Activated CD4-positive, alpha-beta T cell treated with anti-CD3 and anti-CD28 coated beads for 36 hours (primary cell): ENCODE results near the gene PRDM15. TPM values are rescaled to one million over a fixed set of nuclear protein-coding genes. Genes with fewer than 3 reads are reported as not detected.

ENCODE experiments used
- ATAC-seq: fragments of 200-7000 bp; cut with Tn5 transposase; one replicate; pipeline ENCODE4 v1.10.0; 2021; ENCODE audit warnings: mild to moderate bottlenecking, moderate library complexity
- CTCF ChIA-PET: fragments of 350-600 bp; sonication (Branson Sonifier 250); formaldehyde crosslinking; loops from one replicate; lab custom pipeline; 2021; ENCODE audit warnings: antibody characterized with exemption; lab: Charles Lee
- POLR2A ChIA-PET: fragments of 350-600 bp; sonication (Branson Sonifier 250); formaldehyde crosslinking; loops from one replicate; lab custom pipeline; 2021; ENCODE audit warnings: antibody characterized with exemption, inconsistent platforms; lab: Charles Lee
- DNase-seq: peaks from one replicate; pipeline ENCODE4 v3.0.0-alpha.2; 2020
- H3K27ac Mint-ChIP-seq: one replicate; pipeline ENCODE4 v1.8.0; 2021; ENCODE audit warnings: mixed read lengths
- H3K27me3 Mint-ChIP-seq: one replicate; pipeline ENCODE4 v1.8.0; 2021; ENCODE audit warnings: mixed read lengths
- H3K36me3 Mint-ChIP-seq: one replicate; pipeline ENCODE4 v1.8.0; 2021; ENCODE audit warnings: low read depth, mixed read lengths
- H3K4me1 Mint-ChIP-seq: one replicate; pipeline ENCODE4 v1.8.0; 2021; ENCODE audit warnings: mixed read lengths
- H3K4me3 Mint-ChIP-seq: one replicate; pipeline ENCODE4 v1.8.0; 2021; ENCODE audit warnings: mild to moderate bottlenecking, moderate library complexity, mixed read lengths
- H3K9me3 Mint-ChIP-seq: one replicate; pipeline ENCODE4 v1.8.0; 2021; ENCODE audit warnings: low read depth, mixed read lengths
- intact Hi-C, 2 experiments: fragments of 100-400 bp; cut with DNase I in 1 of 2; cut with micrococcal nuclease in 1 of 2; formaldehyde crosslinking; loops; one replicate each; pipeline versions ENCODE4 v1.14.2 to v1.15.1; 2022 to 2024; cut with DNase I, micrococcal nuclease
- total RNA-seq, 2 experiments: library from RNA; stranded (reverse); gene quantifications; one replicate each; pipeline ENCODE4 v1.2.3, GENCODE V29; 2021

The PRDM15 gene
- total RNA-seq, 2 experiments from 2014 or later = 11.8 to 13.0 TPM

DNA sequence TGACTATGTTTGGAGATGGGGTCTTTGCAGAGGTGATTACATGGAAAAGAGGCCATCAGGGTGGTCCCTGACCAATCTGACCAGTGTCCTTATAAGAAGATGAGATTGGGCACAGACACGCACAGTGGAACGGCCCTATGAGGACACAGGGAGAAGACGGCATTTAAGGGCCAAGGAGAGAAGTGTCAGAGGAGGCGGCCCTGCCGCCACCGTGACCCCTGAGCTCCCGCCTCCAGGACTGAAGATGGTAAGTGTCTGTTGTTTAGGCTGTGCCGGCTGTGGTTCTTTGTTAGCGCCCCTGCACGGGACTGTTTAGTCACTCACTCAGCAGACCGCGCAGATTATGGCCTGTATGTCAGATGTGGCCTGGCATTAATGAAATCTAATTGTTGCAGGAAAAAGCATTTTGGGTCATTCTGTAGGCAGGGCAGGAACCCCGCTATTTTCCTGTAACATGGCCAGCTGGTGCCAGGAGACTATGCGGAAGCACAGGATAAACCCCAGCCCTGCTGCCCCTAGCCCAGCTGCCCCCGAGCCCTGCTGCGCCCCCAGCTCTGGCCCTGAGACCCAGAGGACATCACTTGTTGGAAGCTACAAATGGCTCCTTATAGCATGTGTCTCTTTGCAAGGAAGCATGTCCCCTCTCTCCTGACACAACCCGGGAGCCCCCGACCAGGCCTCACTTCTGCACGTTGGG, 58.6 kb downstream of the PRDM15 start:
- no peaks in the 10 kb centered on the region for H3K27me3 Mint-ChIP-seq
- no peak for DNase-seq
- H3K4me1 Mint-ChIP-seq = peaks cover 6% of the 10 kb centered on the region
- intact Hi-C loops = no loop called here
- H3K36me3 Mint-ChIP-seq = peaks cover 7% of the 10 kb centered on the region
- CTCF ChIA-PET = interaction anchor here (0.9 kb wide), 1 partner anchor 189 kb away, joined by 4 read pairs; no protein-coding TSS in a partner anchor
- POLR2A ChIA-PET = no interaction called here
- no peak overlapping the region for H3K27ac Mint-ChIP-seq
- H3K4me3 Mint-ChIP-seq = no peak overlapping the region
- ATAC-seq = no peak
- no peaks in the 10 kb centered on the region for H3K9me3 Mint-ChIP-seq

DNA sequence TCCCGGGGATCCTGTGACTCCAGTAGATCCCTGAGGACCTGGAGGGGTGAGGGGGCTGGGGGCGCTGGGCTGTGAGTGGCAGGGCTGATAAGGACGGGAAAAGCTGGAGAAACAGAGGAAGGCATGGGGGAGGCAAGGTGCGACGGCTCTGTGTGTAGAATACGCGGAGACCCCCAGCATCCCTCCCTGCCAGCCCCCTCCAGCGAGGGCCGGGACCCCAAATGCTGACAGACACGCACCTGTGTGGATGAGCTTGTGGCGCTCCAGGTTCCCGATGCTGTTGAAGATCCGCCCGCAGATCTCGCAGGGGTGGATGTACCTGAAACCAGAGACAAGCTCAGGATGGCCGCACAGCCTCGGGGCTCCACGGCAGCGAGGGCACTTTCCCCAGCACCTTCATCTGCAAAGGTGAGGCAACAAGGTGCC, 59.3 kb downstream of the PRDM15 start:
- CTCF ChIA-PET = interaction anchor here (0.7 kb wide), 1 partner anchor 63 kb away, joined by 3 read pairs; no protein-coding TSS in a partner anchor
- Mint-ChIP-seq H3K9me3 (no peaks in the 10 kb centered on the region), H3K27me3 (no peaks in the 10 kb centered on the region), H3K27ac (no peak overlapping the region), H3K4me1 (peaks cover 6% of the 10 kb centered on the region), H3K4me3 (no peak overlapping the region), H3K36me3 (peaks cover 9% of the 10 kb centered on the region)
- ATAC-seq (no peak), DNase-seq (no peak)
- POLR2A ChIA-PET = no interaction called here
- intact Hi-C loops = no loop called here

DNA sequence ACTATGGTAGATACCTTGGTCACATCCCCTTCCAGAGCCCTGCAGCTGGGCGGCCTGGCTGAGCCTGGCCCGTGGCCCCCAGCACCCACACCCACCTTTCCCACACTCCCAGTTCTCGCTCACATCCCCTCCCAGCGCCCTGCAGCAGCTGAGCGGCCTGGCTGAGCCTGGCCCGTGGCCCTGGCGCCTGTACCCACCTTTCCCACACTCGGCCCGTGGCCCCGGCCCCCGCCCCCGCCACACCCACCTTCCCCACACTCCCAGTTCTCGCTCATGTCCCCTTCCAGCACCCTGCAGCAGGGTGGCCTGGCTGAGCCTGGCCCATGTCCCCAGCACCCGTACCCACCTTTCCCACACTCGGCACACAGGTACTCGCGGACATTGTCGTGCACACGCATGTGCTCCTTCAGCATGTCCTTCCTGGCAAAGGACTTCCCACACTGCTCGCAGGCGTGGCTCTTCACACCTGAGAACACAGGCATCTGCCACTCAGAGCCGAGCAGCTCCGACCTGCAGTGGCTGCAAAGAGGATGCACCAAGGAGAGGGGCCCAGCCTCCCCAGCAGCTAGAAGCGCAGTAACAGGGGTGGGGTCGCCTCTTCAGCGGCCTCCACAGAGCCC, 59.8 kb downstream of the PRDM15 start:
- ChIA-PET POLR2A (no interaction called here), CTCF (interaction anchor here (0.7 kb wide), 1 partner anchor 62 kb away, joined by 3 read pairs; no protein-coding TSS in a partner anchor)
- Mint-ChIP-seq H3K9me3 (no peaks in the 10 kb centered on the region), H3K4me1 (peaks cover 6% of the 10 kb centered on the region), H3K36me3 (peaks cover 10% of the 10 kb centered on the region), H3K4me3 (no peak overlapping the region), H3K27ac (no peak overlapping the region), H3K27me3 (no peaks in the 10 kb centered on the region)
- ATAC-seq (no peak), DNase-seq (no peak)
- intact Hi-C loops = no loop called here

DNA sequence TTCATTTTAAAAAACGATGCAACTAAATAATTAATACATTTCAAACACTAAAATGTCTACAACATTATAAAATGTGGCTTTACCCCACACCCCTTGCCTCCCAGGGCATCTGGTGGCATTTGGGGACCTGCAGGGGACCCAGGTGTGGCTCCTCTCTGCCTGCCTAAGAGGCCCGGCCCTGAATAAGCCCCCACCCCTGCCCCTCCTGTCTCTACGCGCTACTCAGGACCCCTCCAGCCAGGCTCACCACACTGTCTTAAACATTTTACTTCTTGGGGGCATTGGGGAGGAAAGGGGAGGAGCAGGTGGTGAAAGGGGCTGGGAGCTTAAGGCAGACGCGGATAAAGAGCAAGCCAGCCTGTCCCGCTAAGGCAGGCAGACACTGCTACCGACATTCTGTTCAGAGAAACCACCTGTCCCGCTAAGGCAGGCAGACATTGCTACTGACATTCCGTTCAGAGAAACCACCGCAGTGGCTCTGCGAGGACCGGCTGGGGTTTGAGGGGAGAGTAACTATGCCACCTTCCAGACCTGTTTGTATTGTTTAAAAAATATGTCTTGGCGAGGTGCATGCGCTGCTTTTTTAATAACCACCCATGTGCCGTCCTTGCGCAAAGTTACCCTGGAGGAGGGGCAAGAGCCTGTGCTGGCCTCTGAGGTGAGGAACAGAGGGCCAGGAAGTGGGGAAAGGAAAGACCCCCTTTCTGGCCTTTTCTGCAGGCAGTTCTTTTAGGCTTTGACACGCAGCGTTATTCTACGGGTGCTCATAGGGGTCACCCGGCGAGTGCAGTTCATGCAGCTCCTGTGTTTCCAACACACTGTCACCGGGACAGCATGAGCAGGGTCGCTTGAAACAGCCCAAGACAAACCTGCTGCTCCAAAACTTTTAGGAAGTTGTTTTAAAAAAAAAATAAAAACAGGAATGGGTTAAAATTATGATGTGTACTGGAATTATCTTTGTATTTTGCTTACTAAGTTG, 61.0 kb downstream of the PRDM15 start:
- no peaks in the 10 kb centered on the region for H3K9me3 Mint-ChIP-seq
- H3K4me1 Mint-ChIP-seq = peaks cover 6% of the 10 kb centered on the region
- POLR2A ChIA-PET = no interaction called here

DNA sequence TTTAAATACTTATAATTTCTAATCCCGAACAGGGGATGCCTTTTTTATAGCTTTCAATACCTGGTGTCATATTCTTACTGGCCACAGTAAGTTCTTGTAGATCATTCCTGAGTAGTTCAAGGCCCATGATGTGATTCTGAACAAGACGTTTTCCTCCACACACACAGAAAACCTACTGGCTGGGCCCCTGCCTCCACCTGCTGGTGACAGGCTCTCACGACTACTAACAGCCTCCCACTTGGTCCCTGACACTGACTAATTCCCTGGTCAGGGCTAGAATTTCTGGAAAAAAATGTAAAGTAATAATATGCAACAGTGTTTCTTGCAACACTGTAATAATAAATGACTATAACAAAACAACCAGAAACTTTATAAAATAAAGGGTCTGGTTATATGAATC, 61.9 kb downstream of the PRDM15 start:
- ChIA-PET CTCF (interaction anchor here (0.6 to 2.3 kb wide), 28 partner anchors 8 to 1567 kb away, joined by 3 to 24 read pairs (median 3); no protein-coding TSS in a partner anchor), POLR2A (no interaction called here)
- peak; percentile 58 for ATAC-seq
- Mint-ChIP-seq H3K27me3 (no peaks in the 10 kb centered on the region), H3K27ac (no peak overlapping the region), H3K36me3 (peaks cover 17% of the 10 kb centered on the region), H3K4me1 (peaks cover 6% of the 10 kb centered on the region), H3K9me3 (no peaks in the 10 kb centered on the region), H3K4me3 (no peak overlapping the region)
- DNase-seq = peak; percentile 63
- intact Hi-C loops = loop anchor here in 1 of 2 experiments (1.0 to 2.0 kb wide), 2 partner anchors 205 to 292 kb away; no protein-coding TSS in a partner anchor

More for the DNA sequence above, 61.0 kb downstream of the PRDM15 start:
- CTCF ChIA-PET = interaction anchor here (0.6 to 2.3 kb wide), 7 partner anchors 11 to 303 kb away, joined by 3 to 24 read pairs (median 6); no protein-coding TSS in a partner anchor
- DNase-seq = no peak
- intact Hi-C loops = loop anchor here in 1 of 2 experiments (1.0 to 2.0 kb wide), 2 partner anchors 206 to 291 kb away; no protein-coding TSS in a partner anchor
- H3K4me3 Mint-ChIP-seq = no peak overlapping the region
- no peak for ATAC-seq
- H3K27ac Mint-ChIP-seq = no peak overlapping the region
- no peaks in the 10 kb centered on the region for H3K27me3 Mint-ChIP-seq
- H3K36me3 Mint-ChIP-seq = peaks cover 16% of the 10 kb centered on the region

DNA sequence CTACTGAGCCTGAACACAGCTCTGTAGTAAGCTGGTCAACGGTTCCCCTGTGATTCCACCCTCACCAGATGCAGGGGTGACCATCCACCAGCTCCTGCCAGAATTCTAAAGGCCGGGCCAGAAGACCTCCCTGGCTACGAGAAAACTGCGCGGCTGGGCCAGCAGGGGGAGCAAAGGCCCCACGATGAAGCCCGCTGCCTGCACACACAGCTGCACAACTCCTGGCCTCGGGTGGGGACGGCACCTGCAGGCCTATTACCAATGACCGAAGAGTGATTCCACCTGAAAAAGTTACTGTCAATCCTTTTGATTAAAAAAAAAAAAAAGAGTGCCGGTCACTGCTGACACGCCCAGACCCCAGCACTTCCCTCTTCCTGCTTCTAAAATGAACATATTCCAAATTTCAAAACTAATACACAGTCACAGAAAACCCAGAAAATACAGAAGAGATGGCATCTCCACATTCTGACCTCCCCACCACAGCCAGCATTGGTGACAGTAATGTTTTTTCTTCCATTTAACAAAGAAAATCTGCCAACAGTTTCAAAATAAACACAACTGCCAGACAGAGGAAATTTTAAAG, 62.5 kb downstream of the PRDM15 start:
- peak; percentile 88 for ATAC-seq
- peaks cover 6% of the 10 kb centered on the region for H3K4me1 Mint-ChIP-seq
- CTCF ChIA-PET = interaction anchor here (0.6 to 2.3 kb wide), 29 partner anchors 9 to 1567 kb away, joined by 3 to 24 read pairs (median 4); no protein-coding TSS in a partner anchor
- no peak overlapping the region for H3K4me3 Mint-ChIP-seq
- H3K36me3 Mint-ChIP-seq = peaks cover 15% of the 10 kb centered on the region
- no peaks in the 10 kb centered on the region for H3K9me3 Mint-ChIP-seq
- peak; percentile 78 for DNase-seq
- no peaks in the 10 kb centered on the region for H3K27me3 Mint-ChIP-seq
- intact Hi-C loops = loop anchor here (1.0 to 2.0 kb wide), 3 partner anchors 204 to 301 kb away; no protein-coding TSS in a partner anchor
- POLR2A ChIA-PET = no interaction called here
- no peak overlapping the region for H3K27ac Mint-ChIP-seq

DNA sequence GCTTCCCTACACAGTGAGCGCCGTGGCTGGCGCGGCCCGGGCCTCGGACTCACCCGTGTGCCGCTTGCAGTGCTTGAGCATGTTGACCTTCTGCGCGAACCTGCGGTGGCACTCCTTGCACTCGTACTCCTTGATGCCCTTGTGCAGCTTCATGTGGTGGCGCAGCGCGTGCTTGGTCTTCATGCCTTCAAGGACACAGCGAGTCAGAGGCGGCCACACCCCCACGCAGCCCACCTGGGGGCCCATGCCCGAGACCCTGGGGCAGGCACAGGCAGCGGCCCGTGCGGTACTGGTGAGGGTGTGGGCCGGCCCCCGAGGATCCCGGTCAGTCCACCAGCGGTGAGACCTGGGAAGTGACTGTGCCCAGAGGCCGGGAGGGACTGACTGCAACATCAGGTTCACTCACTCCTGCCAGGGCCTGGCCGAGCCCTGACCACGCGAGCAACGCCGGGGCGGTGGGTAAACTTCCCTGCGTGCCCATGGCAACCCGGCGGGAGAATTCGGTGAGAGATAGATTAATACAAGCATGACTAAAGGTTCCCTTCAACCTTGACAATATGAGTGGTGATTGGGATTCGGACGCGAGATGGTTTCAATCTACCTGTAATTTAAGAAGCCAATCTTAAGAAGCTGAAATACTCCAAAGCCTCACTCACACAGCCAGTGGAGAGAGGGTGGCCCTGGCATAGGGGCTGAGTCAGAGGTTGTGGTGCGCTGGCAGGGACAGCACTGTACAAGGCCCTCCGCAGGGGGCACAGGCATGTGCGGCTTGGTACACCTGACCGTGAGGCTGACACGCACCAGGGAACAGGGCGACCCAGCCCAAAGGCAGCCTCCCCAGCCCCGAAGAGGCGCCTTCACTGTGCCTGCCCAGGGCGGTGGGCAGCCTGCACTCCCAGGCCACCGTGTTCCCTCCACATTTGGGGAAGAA, 63.2 kb downstream of the PRDM15 start:
- ChIA-PET CTCF (interaction anchor here (0.6 to 2.3 kb wide), 21 partner anchors 9 to 533 kb away, joined by 3 to 24 read pairs (median 4); no protein-coding TSS in a partner anchor), POLR2A (no interaction called here)
- Mint-ChIP-seq H3K36me3 (peaks cover 18% of the 10 kb centered on the region), H3K9me3 (no peaks in the 10 kb centered on the region), H3K4me3 (no peak overlapping the region), H3K4me1 (peaks cover 6% of the 10 kb centered on the region), H3K27me3 (no peaks in the 10 kb centered on the region), H3K27ac (no peak overlapping the region)
- no peak for ATAC-seq
- intact Hi-C loops = loop anchor here (1.0 to 2.0 kb wide), 2 partner anchors 293 to 301 kb away; no protein-coding TSS in a partner anchor
- DNase-seq = no peak

DNA sequence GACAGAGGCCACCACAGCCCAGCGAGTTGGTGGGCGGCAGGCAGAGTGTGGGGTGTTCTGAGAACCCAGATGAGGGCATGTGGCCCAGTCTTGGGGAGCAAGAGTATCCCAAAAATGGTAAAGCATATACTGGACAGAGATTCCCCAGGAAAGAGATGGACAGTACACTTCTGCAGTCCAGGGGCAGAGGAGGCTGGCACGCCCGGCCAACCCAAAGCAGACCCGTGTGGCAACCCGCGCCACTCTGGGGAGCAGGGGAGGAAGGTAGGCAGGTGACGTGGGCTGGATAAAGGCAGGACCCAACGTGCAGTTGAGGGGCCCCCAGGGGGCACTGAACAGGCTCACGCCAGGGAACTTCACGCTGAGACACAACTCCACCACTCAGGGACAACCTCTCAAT, 65.9 kb downstream of the PRDM15 start:
- H3K4me3 Mint-ChIP-seq = no peak overlapping the region
- no peaks in the 10 kb centered on the region for H3K27me3 Mint-ChIP-seq
- CTCF ChIA-PET = no interaction called here
- ATAC-seq (no peak), DNase-seq (no peak)
- no peaks in the 10 kb centered on the region for H3K9me3 Mint-ChIP-seq
- POLR2A ChIA-PET = no interaction called here
- no peak overlapping the region for H3K27ac Mint-ChIP-seq
- peaks cover 24% of the 10 kb centered on the region for H3K36me3 Mint-ChIP-seq
- intact Hi-C loops = no loop called here
- peaks cover 6% of the 10 kb centered on the region for H3K4me1 Mint-ChIP-seq

DNA sequence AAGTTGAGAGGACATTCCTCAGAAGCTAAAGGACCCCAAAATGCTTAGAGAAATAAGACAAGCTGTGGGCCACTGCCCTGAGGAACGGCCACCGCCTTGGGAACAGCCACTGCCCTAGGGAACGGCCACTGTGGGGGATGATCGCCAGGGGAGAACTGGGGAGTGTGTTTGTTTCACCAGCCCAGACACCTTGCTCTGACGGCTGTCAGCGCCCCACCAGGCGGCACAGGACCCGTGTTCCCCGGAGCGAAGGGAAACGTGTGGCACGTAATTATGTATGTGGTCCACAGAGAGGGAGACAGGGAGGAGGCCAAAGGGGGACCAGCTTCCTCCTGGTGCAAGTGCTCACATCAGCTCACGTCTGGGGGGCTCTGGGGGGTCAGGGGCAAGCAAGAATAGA, 66.5 kb downstream of the PRDM15 start:
- no peak overlapping the region for H3K27ac Mint-ChIP-seq
- no peak overlapping the region for H3K4me3 Mint-ChIP-seq
- CTCF ChIA-PET = no interaction called here
- H3K9me3 Mint-ChIP-seq = no peaks in the 10 kb centered on the region
- DNase-seq (no peak), ATAC-seq (no peak)
- intact Hi-C loops = no loop called here
- H3K36me3 Mint-ChIP-seq = peaks cover 27% of the 10 kb centered on the region
- H3K4me1 Mint-ChIP-seq = peaks cover 6% of the 10 kb centered on the region
- no peaks in the 10 kb centered on the region for H3K27me3 Mint-ChIP-seq
- POLR2A ChIA-PET = no interaction called here

DNA sequence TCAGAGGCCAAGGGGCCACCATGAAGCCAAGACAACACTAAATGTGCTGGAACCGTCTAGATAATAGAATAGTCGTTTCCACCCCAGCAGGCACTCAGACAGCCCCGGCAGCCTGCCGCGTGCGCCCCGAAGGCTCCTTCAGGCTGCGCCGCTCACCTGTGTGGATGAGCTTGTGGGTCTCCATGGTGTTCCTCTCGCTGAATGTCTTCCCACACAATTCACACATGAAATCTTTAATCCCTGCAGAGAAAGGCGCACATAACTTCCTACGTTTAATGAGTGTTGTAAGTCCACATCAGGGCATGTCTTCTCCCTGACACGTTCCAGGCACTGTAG, 68.6 kb downstream of the PRDM15 start:
- Mint-ChIP-seq H3K27me3 (no peaks in the 10 kb centered on the region), H3K4me1 (no peaks in the 10 kb centered on the region), H3K4me3 (no peak overlapping the region), H3K9me3 (peaks cover 2% of the 10 kb centered on the region), H3K27ac (no peak overlapping the region), H3K36me3 (peaks cover 35% of the 10 kb centered on the region)
- ChIA-PET POLR2A (no interaction called here), CTCF (interaction anchor here (0.8 kb wide), 1 partner anchor 307 kb away, joined by 3 read pairs; no protein-coding TSS in a partner anchor)
- intact Hi-C loops = no loop called here
- DNase-seq = no peak
- no peak for ATAC-seq
